Colonic mucosa (tissue), 4 donors: Measurements from ENCODE around the gene SLC39A11. TPM values are rescaled to one million over a fixed set of nuclear protein-coding genes. Genes with fewer than 3 reads are reported as not detected.

Source experiments
- DNase-seq: peaks from one replicate; pipeline ENCODE4 v3.0.0-alpha.2; 2020
- H3K27ac ChIP-seq: fragments of 200-600 bp; one replicate; pipeline ENCODE4 v1.8.0; 2021
- H3K27me3 ChIP-seq: fragments of 200-600 bp; one replicate; pipeline ENCODE4 v1.8.0; 2021
- H3K36me3 ChIP-seq: fragments of 200-600 bp; one replicate; pipeline ENCODE4 v1.8.0; 2021
- H3K4me1 ChIP-seq: fragments of 200-600 bp; one replicate; pipeline ENCODE4 v1.8.0; 2021; ENCODE audit warnings: mild to moderate bottlenecking
- H3K4me3 ChIP-seq: fragments of 200-600 bp; one replicate; pipeline ENCODE4 v1.8.0; 2021
- H3K9ac ChIP-seq, 2 donors: one replicate each; pipeline ENCODE4 v1.7.0; 2013; ENCODE audit warnings: control low read depth in 2 of 2, low read depth in 2 of 2, low read length in 2 of 2
- H3K9me3 ChIP-seq: fragments of 200-600 bp; one replicate; pipeline ENCODE4 v1.8.0; 2021
- CTCF ChIP-seq: fragments of 200-600 bp; IDR thresholded peaks from one replicate; pipeline ENCODE4 v1.8.0; 2022; ENCODE audit warnings: antibody characterized with exemption, mild to moderate bottlenecking
- intact Hi-C: fragments of 100-400 bp; cut with DNase I; formaldehyde crosslinking; loops from one replicate; pipeline ENCODE4 v1.14.1; 2022
- total RNA-seq, 2 donors: library from RNA; stranded (reverse); fragmentation: NEBNext Ultra II Directional in 1 of 2; extraction: Animal tissue kit (Norgen Biotek cat#: 25700) in 1 of 2; gene quantifications; one replicate each; pipeline ENCODE4 v1.2.1, GENCODE V29; 2021
- donor health status: healthy.
- donor health status: DM: no; HTN: no; CAD: no.
- donor health status: DM: no; HTN: no; CAD: no.

Gene SLC39A11
- total RNA-seq, 2 donors from 2014 or later = 57.7 to 60.0 TPM

DNA sequence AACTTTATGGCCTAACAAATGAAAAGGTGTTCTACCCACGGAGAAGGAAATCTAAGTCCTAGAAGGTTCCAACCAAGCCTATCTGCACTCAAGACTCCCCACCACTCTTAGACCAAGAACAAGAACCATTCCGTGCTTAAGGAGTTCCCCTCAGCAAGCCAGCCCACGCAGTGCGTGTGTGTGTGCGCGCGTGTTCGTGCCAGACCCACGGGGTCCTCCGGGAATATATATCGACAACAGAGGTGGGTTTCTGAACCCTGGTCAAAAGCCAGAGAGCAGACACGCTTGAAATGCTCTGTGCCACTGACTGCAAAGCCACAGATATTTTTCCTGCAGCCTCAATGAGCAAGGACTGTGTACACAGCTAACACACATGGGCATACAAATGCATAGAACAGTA, 70.7 kb downstream of the SLC39A11 start:
- Histone ChIP-seq H3K9me3 (no peaks in the 10 kb centered on the region), H3K36me3 (no peaks in the 10 kb centered on the region), H3K4me1 (no peaks in the 10 kb centered on the region), H3K9ac (no peak overlapping the region), H3K27me3 (no peaks in the 10 kb centered on the region), H3K4me3 (no peak overlapping the region), H3K27ac (no peak overlapping the region)
- intact Hi-C loops = no loop called here
- DNase-seq = no peak
- no peak for TF ChIP-seq CTCF

- intact Hi-C loops = no loop called here
- H3K4me1 ChIP-seq = no peaks in the 10 kb centered on the region
- no peak for TF ChIP-seq CTCF
- no peak overlapping the region for H3K4me3 ChIP-seq
- H3K27ac ChIP-seq = no peak overlapping the region
- no peaks in the 10 kb centered on the region for H3K36me3 ChIP-seq
- no peak for DNase-seq
- no peaks in the 10 kb centered on the region for H3K27me3 ChIP-seq
- H3K9me3 ChIP-seq = no peaks in the 10 kb centered on the region
- H3K9ac ChIP-seq = no peak overlapping the region
Measured at GRCh38 chr17:73020110-73020509, 72.4 kb downstream of the SLC39A11 start.

DNA sequence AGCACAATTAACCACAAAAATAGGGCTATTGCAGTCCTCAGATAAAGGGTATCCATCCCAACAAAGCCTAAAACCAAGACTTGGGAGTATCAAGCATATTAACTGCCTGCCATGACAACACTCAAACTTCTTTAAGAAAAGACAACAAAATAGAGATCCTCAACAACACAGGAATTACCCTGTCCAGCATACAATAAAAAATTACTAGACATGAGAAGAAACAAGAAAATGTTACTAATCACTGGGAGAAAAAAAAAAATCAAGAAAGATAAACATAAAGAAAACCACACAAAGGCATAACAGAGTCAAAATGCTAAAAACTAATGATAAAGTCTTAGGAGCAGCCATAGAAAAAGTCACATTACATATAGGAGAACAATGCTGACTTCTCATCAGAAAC, 73.9 kb downstream of the SLC39A11 start:
- TF ChIP-seq CTCF = no peak
- no peaks in the 10 kb centered on the region for H3K36me3 ChIP-seq
- no peaks in the 10 kb centered on the region for H3K27me3 ChIP-seq
- no peak overlapping the region for H3K4me3 ChIP-seq
- intact Hi-C loops = no loop called here
- no peak for DNase-seq
- no peaks in the 10 kb centered on the region for H3K4me1 ChIP-seq
- H3K27ac ChIP-seq = no peak overlapping the region
- no peaks in the 10 kb centered on the region for H3K9me3 ChIP-seq
- no peak overlapping the region for H3K9ac ChIP-seq

DNA sequence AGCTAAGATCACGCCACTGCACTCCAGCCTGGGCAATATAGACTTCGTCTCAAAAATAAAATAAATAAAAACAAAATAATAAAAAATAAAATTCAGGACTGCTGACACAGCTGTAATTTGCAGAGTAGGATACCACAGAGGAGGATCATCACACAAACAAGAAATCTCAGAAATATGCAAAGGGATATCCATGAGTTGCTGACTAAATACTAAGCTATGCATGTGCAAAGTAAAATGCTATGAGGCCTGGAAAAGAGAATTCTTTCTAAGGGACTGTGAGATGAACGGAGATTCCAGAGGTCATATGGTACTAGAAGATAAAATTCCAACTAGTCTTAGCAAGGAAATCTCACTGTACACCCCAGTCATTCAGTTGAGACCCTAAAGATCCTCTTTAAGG, 74.8 kb downstream of the SLC39A11 start:
- no peak overlapping the region for H3K4me3 ChIP-seq
- H3K27me3 ChIP-seq = no peaks in the 10 kb centered on the region
- no peak for DNase-seq
- intact Hi-C loops = no loop called here
- no peak overlapping the region for H3K27ac ChIP-seq
- no peaks in the 10 kb centered on the region for H3K9me3 ChIP-seq
- no peaks in the 10 kb centered on the region for H3K4me1 ChIP-seq
- no peak for TF ChIP-seq CTCF
- no peak overlapping the region for H3K9ac ChIP-seq
- H3K36me3 ChIP-seq = no peaks in the 10 kb centered on the region

GRCh38 chr17:73015722-73016276, 76.7 kb downstream of the SLC39A11 start:
- no peak for DNase-seq
- H3K27me3 ChIP-seq = no peaks in the 10 kb centered on the region

More at GRCh38 chr17:73015722-73016276, 76.7 kb downstream of the SLC39A11 start:
- H3K36me3 ChIP-seq = no peaks in the 10 kb centered on the region
- TF ChIP-seq CTCF = no peak
- H3K4me3 ChIP-seq = no peak overlapping the region
- H3K9me3 ChIP-seq = no peaks in the 10 kb centered on the region
- intact Hi-C loops = no loop called here
- no peaks in the 10 kb centered on the region for H3K4me1 ChIP-seq
- no peak overlapping the region for H3K27ac ChIP-seq
- no peak overlapping the region for H3K9ac ChIP-seq
